Astrocyte (in vitro differentiated cells and primary cell): Measurements from ENCODE around the gene HABP4.

Experiments used
- CTCF ChIP-seq: IDR thresholded peaks from 2 replicates; pipeline ENCODE4 v1.5.1; 2011; ENCODE audit warnings: low read depth, mild to moderate bottlenecking, inconsistent platforms, low read length, moderate library complexity; ENCODE audit not compliant: insufficient read depth
- EZH2 ChIP-seq: IDR thresholded peaks from 2 replicates; pipeline ENCODE4 v1.6.1; 2012; ENCODE audit warnings: mild to moderate bottlenecking, low read length, inconsistent platforms; ENCODE audit not compliant: insufficient read depth

- TF ChIP-seq CTCF (no peak), EZH2 (no peak)
Measured at GRCh38 chr9:96497117-96497399, 47.1 kb downstream of the HABP4 start.
